HAP-1 (cell line): ENCODE results near the gene AS3MT.
"Not testable (repeated sequence)": the region's sequence is repeated elsewhere in the genome, so short reads cannot be mapped to it uniquely, and the experiment has no call there.

Source experiments
- DNase-seq, 2 experiments: peaks; one replicate each; pipeline ENCODE4 v3.0.0-alpha.2; 2016 to 2020; ENCODE audit warnings: low spot score in 2 of 2
- H3K27me3 ChIP-seq: fragments of 250-450 bp; sonication (Bioruptor Pico); 2 replicates; pipeline ENCODE4 v1.5.1; 2020; ENCODE audit warnings: low read depth, mild to moderate bottlenecking, moderate library complexity
- H3K36me3 ChIP-seq: fragments of 250-450 bp; sonication (Bioruptor Pico); replicated peaks from 2 replicates; pipeline ENCODE4 v1.5.1; 2020; ENCODE audit warnings: mild to moderate bottlenecking
- H3K4me1 ChIP-seq: fragments of 250-450 bp; sonication (Bioruptor Pico); 2 replicates; pipeline ENCODE4 v1.5.1; 2020; ENCODE audit warnings: mild to moderate bottlenecking
- H3K4me3 ChIP-seq: fragments of 250-450 bp; sonication (Bioruptor Pico); 2 replicates; pipeline ENCODE4 v1.5.1; 2020; ENCODE audit warnings: mild to moderate bottlenecking, moderate library complexity
- H3K9me3 ChIP-seq: fragments of 250-450 bp; sonication (Bioruptor Pico); 2 replicates; pipeline ENCODE4 v1.5.1; 2020; ENCODE audit warnings: mild to moderate bottlenecking, moderate library complexity
- in situ Hi-C: fragments of 300-500 bp; cut with MboI; formaldehyde crosslinking; loops from 3 replicates; pipeline ENCODE4 v1.14.3; 2020; ENCODE audit warnings: low sequenced_read_pairs, inconsistent platforms, mixed read lengths

AS3MT gene

DNA sequence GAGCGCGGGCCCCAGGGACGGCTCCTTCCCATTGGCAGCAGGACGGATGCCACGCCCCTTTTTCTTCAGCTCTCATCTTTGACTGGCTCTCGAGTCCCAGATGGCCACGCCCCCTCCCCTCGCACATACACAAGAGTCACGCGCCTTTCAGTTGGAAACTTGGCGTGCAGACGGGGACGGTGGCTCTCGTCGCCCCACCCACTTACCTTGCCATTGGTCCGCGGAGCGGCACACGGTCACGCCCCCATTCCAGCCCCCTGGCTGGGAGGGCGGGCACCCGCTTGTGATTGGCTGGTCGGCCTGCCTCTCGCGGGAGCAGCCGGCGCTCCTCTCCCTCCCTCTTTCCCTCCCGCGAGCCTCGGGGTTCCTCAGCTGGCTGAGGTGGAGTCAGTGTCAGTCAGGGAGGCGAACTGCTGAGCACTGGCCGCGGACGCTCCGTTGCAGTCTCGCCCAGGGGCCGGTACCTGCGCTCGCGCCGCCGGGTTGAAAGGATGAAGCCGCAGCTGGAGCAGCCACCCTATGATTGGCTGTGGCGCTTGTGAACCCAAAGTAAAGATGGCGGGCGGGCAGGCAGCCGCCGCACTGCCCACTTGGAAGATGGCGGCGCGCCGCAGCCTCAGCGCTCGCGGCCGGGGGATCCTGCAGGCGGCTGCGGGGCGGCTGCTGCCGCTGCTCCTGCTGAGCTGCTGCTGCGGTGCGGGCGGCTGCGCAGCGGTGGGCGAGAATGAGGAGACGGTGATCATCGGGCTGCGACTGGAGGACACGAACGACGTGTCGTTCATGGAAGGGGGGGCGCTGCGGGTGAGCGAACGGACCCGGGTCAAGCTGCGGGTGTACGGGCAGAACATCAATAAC is 48.9 kb downstream of the AS3MT start, which contains the start of gene CNNM2:
TSS of gene CNNM2 (plus strand) at position 333 of the 855 bp plus-strand sequence. CDS start at position 520, 187 bp downstream.
- Histone ChIP-seq H3K4me1 (peaks cover 27% of the 10 kb centered on the region), H3K36me3 (no peaks in the 10 kb centered on the region), H3K4me3 (peak within 1 kb of the TSS; percentile 98), H3K9me3 (no peaks in the 10 kb centered on the region), H3K27me3 (no peaks in the 10 kb centered on the region)
- in situ Hi-C loops = loop anchor here (10.0 kb wide), 2 partner anchors 137 to 327 kb away; partner anchors contain the start of gene RPEL1
- DNase-seq = peak; percentile 99 to 100

DNA sequence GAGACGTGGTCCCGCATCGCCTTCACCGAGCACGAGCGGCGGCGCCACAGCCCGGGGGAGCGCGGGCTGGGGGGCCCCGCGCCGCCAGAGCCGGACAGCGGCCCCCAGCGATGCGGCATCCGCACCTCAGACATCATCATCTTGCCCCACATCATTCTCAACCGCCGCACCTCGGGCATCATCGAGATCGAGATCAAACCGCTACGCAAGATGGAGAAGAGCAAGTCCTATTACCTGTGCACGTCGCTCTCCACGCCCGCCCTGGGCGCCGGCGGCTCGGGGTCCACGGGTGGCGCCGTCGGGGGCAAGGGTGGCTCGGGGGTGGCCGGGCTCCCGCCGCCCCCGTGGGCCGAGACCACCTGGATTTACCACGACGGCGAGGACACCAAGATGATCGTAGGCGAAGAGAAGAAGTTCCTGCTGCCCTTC is 49.6 kb downstream of the AS3MT start:
- Histone ChIP-seq H3K4me3 (peak overlapping the region; percentile 98), H3K9me3 (no peaks in the 10 kb centered on the region), H3K27me3 (no peaks in the 10 kb centered on the region), H3K4me1 (peaks cover 27% of the 10 kb centered on the region), H3K36me3 (no peaks in the 10 kb centered on the region)
- in situ Hi-C loops = loop anchor here (10.0 kb wide), 2 partner anchors 136 to 326 kb away; partner anchors contain the start of gene RPEL1
- no peak for DNase-seq

DNA sequence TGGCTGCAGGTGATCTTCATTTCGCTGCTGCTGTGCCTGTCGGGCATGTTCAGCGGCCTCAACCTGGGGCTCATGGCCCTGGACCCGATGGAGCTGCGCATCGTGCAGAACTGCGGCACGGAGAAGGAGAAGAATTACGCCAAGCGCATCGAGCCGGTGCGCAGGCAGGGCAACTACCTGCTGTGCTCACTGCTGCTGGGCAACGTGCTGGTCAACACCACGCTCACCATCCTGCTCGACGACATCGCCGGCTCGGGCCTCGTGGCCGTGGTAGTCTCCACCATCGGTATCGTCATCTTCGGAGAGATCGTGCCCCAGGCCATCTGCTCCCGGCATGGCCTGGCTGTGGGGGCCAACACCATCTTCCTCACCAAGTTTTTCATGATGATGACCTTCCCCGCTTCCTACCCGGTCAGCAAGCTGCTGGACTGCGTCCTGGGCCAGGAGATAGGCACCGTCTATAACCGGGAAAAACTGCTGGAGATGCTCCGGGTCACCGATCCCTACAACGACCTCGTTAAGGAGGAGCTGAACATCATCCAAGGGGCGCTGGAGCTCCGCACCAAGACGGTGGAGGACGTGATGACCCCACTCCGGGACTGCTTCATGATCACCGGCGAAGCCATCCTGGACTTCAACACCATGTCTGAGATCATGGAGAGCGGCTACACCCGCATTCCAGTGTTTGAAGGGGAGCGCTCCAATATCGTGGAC is 50.1 kb downstream of the AS3MT start:
- H3K4me1 ChIP-seq = peaks cover 27% of the 10 kb centered on the region
- no peak for DNase-seq
- no peaks in the 10 kb centered on the region for H3K9me3 ChIP-seq
- no peaks in the 10 kb centered on the region for H3K36me3 ChIP-seq
- in situ Hi-C loops = loop anchor here (10.0 kb wide), 2 partner anchors 135 to 325 kb away; partner anchors contain the start of gene RPEL1
- H3K27me3 ChIP-seq = no peaks in the 10 kb centered on the region
- peak overlapping the region; percentile 98 for H3K4me3 ChIP-seq

DNA sequence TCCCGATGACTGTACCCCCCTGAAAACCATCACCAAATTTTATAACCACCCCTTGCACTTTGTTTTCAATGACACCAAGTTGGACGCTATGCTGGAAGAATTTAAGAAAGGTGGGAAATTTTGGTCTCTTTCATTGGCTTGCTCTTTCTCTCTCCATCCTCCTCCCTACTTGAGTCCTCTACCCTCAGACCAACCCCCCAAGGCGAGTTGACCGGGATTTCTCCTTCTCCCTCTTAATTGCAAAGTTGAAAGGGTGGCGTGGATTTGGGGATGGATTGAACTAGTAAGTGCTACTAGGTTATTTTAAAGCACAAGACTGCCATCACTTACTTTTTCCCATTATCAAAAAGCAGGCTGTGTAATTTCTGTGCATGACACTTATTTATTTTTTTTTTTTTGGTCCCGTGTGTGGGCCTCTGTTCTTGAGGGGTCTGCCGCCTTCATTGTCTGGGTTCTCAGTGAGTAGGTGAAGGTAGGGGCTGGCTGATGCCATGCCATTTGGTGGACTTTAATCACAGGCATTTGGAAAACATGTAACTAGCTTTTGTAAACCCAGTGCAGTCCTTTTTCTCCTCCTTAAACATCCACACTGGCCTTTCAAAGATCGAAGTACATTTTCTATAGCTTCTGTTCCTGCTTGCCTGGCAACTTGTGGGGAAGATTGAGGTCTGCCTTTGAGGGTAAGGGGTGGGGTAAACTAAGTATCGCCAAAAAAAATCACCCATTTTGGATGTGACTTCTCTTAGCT is 50.9 kb downstream of the AS3MT start:
- peaks cover 27% of the 10 kb centered on the region for H3K4me1 ChIP-seq
- H3K9me3 ChIP-seq = no peaks in the 10 kb centered on the region
- DNase-seq = peak in 1 of 2 experiments; percentile 21
- in situ Hi-C loops = loop anchor here (10.0 kb wide), 2 partner anchors 135 to 325 kb away; partner anchors contain the start of gene RPEL1
- H3K36me3 ChIP-seq = no peaks in the 10 kb centered on the region
- peak overlapping the region; percentile 11 for H3K4me3 ChIP-seq
- no peaks in the 10 kb centered on the region for H3K27me3 ChIP-seq

DNA sequence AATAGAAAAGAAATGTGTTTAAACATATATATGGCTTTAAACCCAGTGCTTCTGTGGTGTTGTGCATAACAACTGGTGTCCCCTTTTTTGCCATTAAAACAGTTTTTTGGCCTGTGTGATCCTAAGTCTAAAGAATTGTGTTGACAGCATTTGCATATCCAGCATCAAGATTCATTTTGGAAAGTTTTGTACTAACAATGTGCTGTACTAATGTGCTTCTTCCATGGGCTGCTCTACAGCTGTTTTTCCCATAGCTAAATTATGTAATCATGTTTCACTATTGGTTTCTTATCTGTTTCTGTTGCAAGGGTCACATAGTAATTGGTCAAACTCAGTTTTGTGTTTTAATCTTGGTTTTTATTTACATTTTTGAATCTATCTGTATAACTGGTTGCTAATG is 54.3 kb downstream of the AS3MT start:
- Histone ChIP-seq H3K4me1 (peaks cover 23% of the 10 kb centered on the region), H3K36me3 (no peaks in the 10 kb centered on the region), H3K27me3 (no peaks in the 10 kb centered on the region), H3K4me3 (no peak overlapping the region), H3K9me3 (no peaks in the 10 kb centered on the region)
- in situ Hi-C loops = no loop called here
- DNase-seq = no peak

DNA sequence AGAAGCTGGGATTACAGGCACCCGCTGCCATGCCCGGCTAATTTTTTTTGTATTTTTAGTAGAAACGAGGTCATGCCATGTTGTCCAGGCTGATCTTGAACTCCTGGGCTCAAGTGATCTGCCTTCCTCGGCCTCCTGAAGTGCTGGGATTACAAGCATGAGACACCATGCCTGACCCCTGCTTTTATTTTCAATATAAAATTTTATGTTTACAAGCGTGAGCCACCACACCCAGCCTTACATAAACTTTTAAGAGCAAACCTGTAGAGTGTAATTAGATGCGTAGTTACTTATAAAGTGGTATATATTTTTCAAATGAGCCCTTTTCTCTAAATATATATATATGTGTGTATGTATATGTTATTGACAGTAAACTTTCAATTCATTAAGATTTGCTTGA is 57.6 kb downstream of the AS3MT start:
- H3K27me3 ChIP-seq = no peaks in the 10 kb centered on the region
- H3K36me3 ChIP-seq = no peaks in the 10 kb centered on the region
- in situ Hi-C loops = no loop called here
- no peak overlapping the region for H3K4me3 ChIP-seq
- no peak for DNase-seq
- peaks cover 6% of the 10 kb centered on the region for H3K4me1 ChIP-seq
- H3K9me3 ChIP-seq = no peaks in the 10 kb centered on the region

DNA sequence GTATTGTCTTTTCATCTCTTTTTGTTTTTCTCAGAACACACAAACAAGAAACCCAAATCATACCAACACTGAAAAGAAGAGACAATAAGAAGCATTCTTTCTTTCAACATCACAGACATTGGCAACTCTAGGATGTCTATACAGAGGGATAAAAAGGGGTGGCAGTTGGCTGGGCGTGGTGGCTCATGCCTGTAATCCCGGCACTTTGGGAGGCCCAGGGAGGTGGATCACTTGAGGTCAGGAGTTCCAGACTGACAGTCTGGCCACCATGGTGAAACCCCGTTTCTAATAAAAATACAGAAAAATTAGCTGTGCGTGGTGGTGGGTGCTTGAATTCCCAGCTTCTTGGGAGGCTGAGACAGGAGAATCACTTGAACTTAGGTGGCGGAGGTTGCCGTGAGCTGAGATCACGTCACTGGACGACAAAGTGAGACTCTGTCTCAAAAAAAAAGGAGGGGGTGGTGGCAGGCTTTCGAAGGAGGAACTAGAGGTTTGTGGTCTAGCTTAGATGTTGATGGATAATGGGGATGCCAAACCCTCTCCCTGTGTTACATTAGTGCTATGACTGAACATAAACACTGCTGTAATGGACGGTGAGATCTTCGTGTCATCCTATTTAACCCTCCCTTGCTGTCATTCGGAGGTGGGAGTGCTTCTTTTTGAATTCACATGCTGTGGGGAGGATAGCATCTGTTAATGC is 58.2 kb downstream of the AS3MT start:
- in situ Hi-C loops = no loop called here
- Histone ChIP-seq H3K9me3 (no peaks in the 10 kb centered on the region), H3K4me1 (peaks cover 1% of the 10 kb centered on the region), H3K4me3 (no peak overlapping the region), H3K36me3 (no peaks in the 10 kb centered on the region), H3K27me3 (no peaks in the 10 kb centered on the region)
- no peak for DNase-seq

DNA sequence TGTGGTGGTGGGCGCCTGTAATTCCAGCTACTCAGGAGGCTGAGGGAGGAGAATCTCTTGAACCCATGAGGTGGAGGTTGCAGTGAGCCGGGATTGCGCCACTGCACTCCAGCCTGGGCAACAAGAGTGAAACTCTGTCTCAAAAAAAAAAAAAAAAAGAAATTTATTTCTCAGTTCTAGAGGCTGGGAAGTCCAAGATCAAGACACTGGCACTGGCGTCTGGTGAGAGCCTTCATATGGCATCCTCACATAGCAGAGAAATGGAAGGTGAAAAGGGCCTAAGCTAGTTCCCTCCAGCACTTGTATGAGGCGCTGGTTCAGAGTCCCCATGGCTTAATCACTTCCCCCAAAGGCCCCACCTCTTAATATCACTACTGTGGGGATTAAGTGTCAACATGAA is 59.2 kb downstream of the AS3MT start:
- H3K9me3 ChIP-seq, H3K36me3 ChIP-seq, H3K4me3 ChIP-seq, H3K27me3 ChIP-seq, DNase-seq, in situ Hi-C loops, H3K4me1 ChIP-seq: not testable (repeated sequence)

DNA sequence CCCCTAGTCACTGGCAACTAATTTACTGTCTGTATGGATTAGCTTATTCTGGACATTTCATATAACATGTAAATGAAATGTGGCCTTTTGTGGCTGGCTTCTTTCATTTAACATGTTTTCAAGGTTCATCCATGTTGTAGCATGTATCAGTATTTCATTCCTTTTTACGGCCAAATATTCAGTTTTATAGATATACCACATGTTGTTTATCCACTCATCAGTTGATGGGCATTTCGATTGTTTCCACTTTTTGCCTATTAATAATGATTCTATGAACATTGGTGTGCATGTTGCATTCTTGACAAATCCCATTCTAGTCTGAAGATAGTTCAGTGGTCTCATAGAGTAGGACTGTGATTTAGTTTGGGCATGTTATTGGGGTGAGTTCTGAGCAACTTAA is 61.5 kb downstream of the AS3MT start:
- H3K27me3 ChIP-seq = no peaks in the 10 kb centered on the region
- H3K4me1 ChIP-seq = no peaks in the 10 kb centered on the region
- no peaks in the 10 kb centered on the region for H3K9me3 ChIP-seq
- DNase-seq = no peak
- H3K4me3 ChIP-seq = no peak overlapping the region
- in situ Hi-C loops = no loop called here
- no peaks in the 10 kb centered on the region for H3K36me3 ChIP-seq

DNA sequence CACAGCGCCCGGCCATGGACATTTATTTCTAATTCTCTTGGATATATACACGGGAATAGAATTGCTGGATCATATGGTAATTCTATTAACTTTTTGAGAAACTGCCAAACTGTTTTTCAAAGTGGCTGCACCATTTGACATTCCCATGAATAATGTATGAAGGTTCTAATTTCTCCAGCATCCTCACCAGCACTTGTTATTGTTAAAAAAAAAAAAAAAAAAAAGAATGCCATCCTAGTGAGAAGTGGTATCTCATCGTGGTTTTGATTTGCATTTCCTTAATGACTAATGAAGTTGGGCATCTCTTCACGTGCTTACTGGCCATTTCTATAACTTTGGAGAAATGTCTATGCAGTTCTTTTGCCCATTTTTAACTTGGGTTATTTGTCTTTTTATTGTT is 62.4 kb downstream of the AS3MT start:
- Histone ChIP-seq H3K4me3 (no peak overlapping the region), H3K9me3 (no peaks in the 10 kb centered on the region), H3K4me1 (no peaks in the 10 kb centered on the region), H3K27me3 (no peaks in the 10 kb centered on the region), H3K36me3 (no peaks in the 10 kb centered on the region)
- in situ Hi-C loops = no loop called here
- no peak for DNase-seq

DNA sequence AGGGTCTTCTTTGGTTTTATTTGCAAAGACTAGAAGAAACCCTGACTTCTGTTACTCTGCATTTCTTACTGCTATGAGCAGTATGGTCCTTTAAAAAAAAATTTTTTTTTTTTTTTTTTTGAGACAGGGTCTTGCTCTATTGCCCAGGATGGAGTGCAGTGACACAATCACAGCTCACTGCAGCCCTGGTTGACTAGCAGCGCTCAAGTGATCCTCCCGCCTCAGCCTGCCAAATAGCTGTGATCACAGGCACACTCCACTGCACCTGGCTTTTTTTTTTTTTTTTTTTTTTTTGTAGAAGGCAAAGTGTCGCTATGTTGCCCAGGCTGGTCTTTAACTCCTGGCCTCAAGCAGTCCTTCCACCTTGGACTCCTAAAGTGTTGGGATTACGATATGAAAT is 66.2 kb downstream of the AS3MT start:
- no peaks in the 10 kb centered on the region for H3K9me3 ChIP-seq
- in situ Hi-C loops = no loop called here
- H3K36me3 ChIP-seq = no peaks in the 10 kb centered on the region
- no peak overlapping the region for H3K4me3 ChIP-seq
- DNase-seq = no peak
- H3K27me3 ChIP-seq = no peaks in the 10 kb centered on the region
- no peaks in the 10 kb centered on the region for H3K4me1 ChIP-seq

DNA sequence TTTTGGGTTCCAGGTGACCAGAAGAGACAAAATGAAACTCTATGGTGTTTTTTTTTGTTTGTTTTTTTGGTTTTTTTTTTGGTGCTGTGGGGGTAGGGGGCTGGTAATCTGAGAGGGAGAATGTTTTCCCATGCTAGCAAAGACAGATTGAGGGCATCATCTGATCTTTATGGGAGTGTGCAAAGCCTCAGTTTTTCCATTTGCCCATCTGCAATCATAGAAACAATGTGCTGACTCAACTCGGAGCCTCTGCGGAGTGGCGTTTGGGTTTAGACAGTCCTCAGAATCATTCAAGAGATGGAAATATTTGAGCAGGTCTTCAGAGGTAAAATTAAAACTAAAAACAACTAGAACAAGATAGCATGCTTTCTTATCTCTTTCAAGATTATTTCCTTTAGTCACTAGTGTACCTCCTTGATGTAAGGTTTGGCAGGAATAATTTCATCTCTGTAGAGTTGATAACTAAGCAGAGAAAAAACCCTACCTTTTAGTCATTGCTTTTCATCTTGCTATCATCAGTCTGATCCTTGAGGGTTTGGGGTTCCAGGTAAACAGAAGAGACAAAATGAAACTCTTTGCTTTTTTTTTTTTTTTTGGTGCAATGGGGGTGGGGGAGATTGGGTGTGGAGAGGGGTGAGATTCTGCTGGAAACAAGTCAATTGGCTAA is 66.8 kb downstream of the AS3MT start:
- Histone ChIP-seq H3K9me3 (no peaks in the 10 kb centered on the region), H3K4me3 (no peak overlapping the region), H3K36me3 (no peaks in the 10 kb centered on the region), H3K4me1 (no peaks in the 10 kb centered on the region), H3K27me3 (no peaks in the 10 kb centered on the region)
- no peak for DNase-seq
- in situ Hi-C loops = no loop called here

DNA sequence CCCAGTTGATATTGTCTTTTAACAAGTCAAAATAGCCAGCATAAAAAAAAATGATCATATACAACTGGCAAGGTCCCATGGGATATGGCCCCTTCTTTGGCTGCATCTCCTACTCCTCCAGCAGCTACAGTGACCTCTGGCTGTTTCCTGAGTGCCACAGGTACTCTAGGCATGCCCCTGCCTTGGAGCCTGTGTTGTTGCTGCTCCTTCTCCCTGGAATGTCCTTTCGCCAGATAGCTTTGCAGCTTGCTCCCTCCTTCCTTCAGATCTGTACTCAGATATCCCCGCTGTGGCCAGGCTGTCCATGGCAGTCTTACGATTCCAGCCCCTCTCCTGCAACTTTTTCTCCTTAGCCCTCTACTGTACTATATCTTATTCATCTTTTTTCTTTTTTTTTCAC is 72.1 kb downstream of the AS3MT start:
- H3K4me3 ChIP-seq = no peak overlapping the region
- H3K27me3 ChIP-seq = no peaks in the 10 kb centered on the region
- no peaks in the 10 kb centered on the region for H3K4me1 ChIP-seq
- in situ Hi-C loops = no loop called here
- DNase-seq = no peak
- no peaks in the 10 kb centered on the region for H3K9me3 ChIP-seq
- H3K36me3 ChIP-seq = no peaks in the 10 kb centered on the region
